H1 (cell line): ENCODE data around the gene ZNF568. TPM values are rescaled to one million over a fixed set of nuclear protein-coding genes. Genes with fewer than 3 reads are reported as not detected.

Source experiments
- CTCF ChIA-PET: fragments of 300-600 bp; sonication (Branson Sonifier 250); formaldehyde crosslinking; loops from one replicate; lab custom pipeline; 2021; ENCODE audit not compliant: partially characterized antibody; lab: Charles Lee
- POLR2A ChIA-PET: fragments of 300-600 bp; sonication (Branson Sonifier 250); formaldehyde crosslinking; loops from one replicate; lab custom pipeline; 2021; ENCODE audit warnings: inconsistent platforms; ENCODE audit not compliant: partially characterized antibody; lab: Charles Lee
- DNase-seq, 2 experiments: peaks; one replicate each; pipeline versions ENCODE4 v3.0.0 to v3.0.0-alpha.2; 2010 to 2022; ENCODE audit warnings: low spot score in 2 of 2, low read depth in 1 of 2, mixed read lengths in 1 of 2
- FAIRE-seq: peaks from 2 replicates; lab custom pipeline; 2011; peaks lifted over from hg19 to GRCh38; lab: Jason Lieb, UNC
- H2AFZ ChIP-seq: 2 replicates; pipeline ENCODE4 v1.8.1; 2012; ENCODE audit warnings: low read length, inconsistent platforms
- H2AK5ac ChIP-seq: 2 replicates; pipeline ENCODE4 v1.6.1; 2013; ENCODE audit warnings: low read depth, low read length
- H2BK120ac ChIP-seq: replicated peaks from 2 replicates; pipeline ENCODE3; 2013; ENCODE audit warnings: low read depth, low read length, inconsistent platforms
- H2BK12ac ChIP-seq: 2 replicates; pipeline ENCODE4 v1.6.1; 2013; ENCODE audit warnings: low read depth, low read length
- H2BK15ac ChIP-seq: 2 replicates; pipeline ENCODE4 v1.6.1; 2013; ENCODE audit warnings: low read length
- H2BK20ac ChIP-seq: 2 replicates; pipeline ENCODE4 v1.6.1; 2013; ENCODE audit warnings: low read length
- H2BK5ac ChIP-seq: 2 replicates; pipeline ENCODE4 v1.6.1; 2013; ENCODE audit warnings: low read depth, low read length
- H3K14ac ChIP-seq: 2 replicates; pipeline ENCODE4 v1.6.1; 2013; ENCODE audit warnings: inconsistent platforms; ENCODE audit not compliant: insufficient read length
- H3K18ac ChIP-seq: 2 replicates; pipeline ENCODE4 v1.6.1; 2013; ENCODE audit warnings: low read length; ENCODE audit errors: extremely low read depth
- H3K23ac ChIP-seq: 2 replicates; pipeline ENCODE4 v1.6.1; 2013; ENCODE audit warnings: inconsistent platforms; ENCODE audit not compliant: insufficient read length
- H3K23me2 ChIP-seq: 2 replicates; pipeline ENCODE4 v1.6.1; 2013; ENCODE audit warnings: low read depth, low read length
- H3K27ac ChIP-seq: 2 replicates; pipeline ENCODE4 v1.6.1; 2011; ENCODE audit warnings: low read depth, low read length, inconsistent platforms
- H3K27me3 ChIP-seq, 4 experiments: replicated peaks in 1 of 4; 1 replicate in 1 of 4; 2 replicates in 3 of 4; pipeline versions ENCODE4 v1.6.1 to v1.8.1; 2011 to 2013; ENCODE audit warnings: low read length in 3 of 4, mild to moderate bottlenecking in 3 of 4, inconsistent platforms in 2 of 4, mixed read lengths in 2 of 4, moderate library complexity in 1 of 4; ENCODE audit not compliant: control insufficient read depth in 3 of 4, insufficient read depth in 3 of 4; ENCODE audit errors: extremely low read depth in 1 of 4
- H3K36me3 ChIP-seq, 4 experiments: 2 replicates each; pipeline versions ENCODE4 v1.6.1 to v1.8.1; 2011 to 2013; ENCODE audit warnings: mild to moderate bottlenecking in 4 of 4, low read length in 3 of 4, moderate library complexity in 2 of 4, control low read depth in 1 of 4, inconsistent platforms in 1 of 4; ENCODE audit not compliant: insufficient read depth in 4 of 4, control insufficient read depth in 2 of 4
- H3K4ac ChIP-seq: replicated peaks from 2 replicates; pipeline ENCODE3; 2013; ENCODE audit warnings: low read length, low read depth, mixed read lengths, inconsistent platforms; ENCODE audit not compliant: insufficient read length
- H3K4me1 ChIP-seq, 4 experiments: replicated peaks in 1 of 4; 1 replicate in 1 of 4; 2 replicates in 3 of 4; pipeline versions ENCODE4 v1.6.1 to v1.8.1; 2011 to 2013; ENCODE audit warnings: low read length in 3 of 4, inconsistent platforms in 2 of 4, mixed read lengths in 1 of 4; ENCODE audit not compliant: insufficient read depth in 4 of 4, control insufficient read depth in 3 of 4
- H3K4me2 ChIP-seq, 2 experiments: 2 replicates each; pipeline versions ENCODE4 v1.6.1 to v1.8.1; 2011 to 2013; ENCODE audit warnings: low read depth in 2 of 2, low read length in 2 of 2, control low read depth in 1 of 2, inconsistent platforms in 1 of 2, mild to moderate bottlenecking in 1 of 2; ENCODE audit not compliant: insufficient read depth in 1 of 2
- H3K4me3 ChIP-seq, 4 experiments: fragments of 200-600, 300-600 bp in 1 of 4; sonication (generic), shearing (Covaris generic), sonication (Bioruptor Twin) in 1 of 4; 2 replicates each; pipeline versions ENCODE4 v1.5.1 to v1.8.1; 2011 to 2016; ENCODE audit warnings: low read length in 4 of 4, low read depth in 3 of 4, control low read depth in 2 of 4, inconsistent platforms in 2 of 4, mild to moderate bottlenecking in 2 of 4, mixed read lengths in 1 of 4, moderate library complexity in 1 of 4; ENCODE audit not compliant: insufficient read depth in 2 of 4; ENCODE audit errors: extremely low read depth in 1 of 4
- H3K56ac ChIP-seq: replicated peaks from 2 replicates; pipeline ENCODE3; 2013; ENCODE audit warnings: low read depth, mild to moderate bottlenecking, mixed read lengths, low read length, inconsistent platforms; ENCODE audit not compliant: insufficient read length
- H3K79me1 ChIP-seq: 2 replicates; pipeline ENCODE4 v1.6.1; 2013; ENCODE audit warnings: low read depth, low read length, control low read depth
- H3K79me2 ChIP-seq, 2 experiments: 2 replicates each; pipeline versions ENCODE4 v1.6.1 to v1.8.1; 2012 to 2013; ENCODE audit warnings: low read length in 2 of 2, mild to moderate bottlenecking in 2 of 2, inconsistent platforms in 1 of 2; ENCODE audit not compliant: insufficient read depth in 2 of 2, control insufficient read depth in 1 of 2
- H3K9ac ChIP-seq, 4 experiments: replicated peaks in 1 of 4; 1 replicate in 1 of 4; 2 replicates in 3 of 4; pipeline versions ENCODE4 v1.6.1 to v1.8.1; 2011 to 2013; ENCODE audit warnings: low read depth in 3 of 4, low read length in 3 of 4, control low read depth in 2 of 4, mild to moderate bottlenecking in 2 of 4, moderate library complexity in 2 of 4, inconsistent platforms in 1 of 4; ENCODE audit errors: extremely low read depth in 1 of 4
- H3K9me3 ChIP-seq, 2 experiments: 2 replicates each; pipeline versions ENCODE4 v1.6.1 to v1.8.1; 2012 to 2013; ENCODE audit warnings: mild to moderate bottlenecking in 2 of 2, moderate library complexity in 2 of 2, control low read depth in 1 of 2, inconsistent platforms in 1 of 2, low read depth in 1 of 2, low read length in 1 of 2, mixed read lengths in 1 of 2; ENCODE audit not compliant: insufficient read depth in 2 of 2
- H4K20me1 ChIP-seq, 2 experiments: replicated peaks in 1 of 2; 2 replicates each; pipeline versions ENCODE3 to v1.8.1; 2011 to 2013; ENCODE audit warnings: inconsistent platforms in 2 of 2, low read length in 2 of 2, mild to moderate bottlenecking in 1 of 2; ENCODE audit not compliant: insufficient read depth in 2 of 2, control insufficient read depth in 1 of 2
- H4K5ac ChIP-seq: 2 replicates; pipeline ENCODE4 v1.6.1; 2013; ENCODE audit warnings: low read length, low read depth, mixed read lengths, inconsistent platforms; ENCODE audit not compliant: insufficient read length
- H4K8ac ChIP-seq: 2 replicates; pipeline ENCODE4 v1.8.0; 2013; ENCODE audit warnings: mild to moderate bottlenecking, moderate library complexity, low read length, inconsistent platforms; ENCODE audit not compliant: insufficient read depth; ENCODE audit errors: extremely low read depth
- H4K91ac ChIP-seq: replicated peaks from 2 replicates; pipeline ENCODE3; 2013; ENCODE audit warnings: low read length, mixed read lengths, inconsistent platforms; ENCODE audit not compliant: insufficient read length
- CEBPB ChIP-seq: IDR thresholded peaks from 2 replicates; pipeline ENCODE4 v1.6.1; 2012; ENCODE audit warnings: low read depth, low read length
- CREB1 ChIP-seq: IDR thresholded peaks from 2 replicates; pipeline ENCODE4 v1.6.1; 2012; ENCODE audit warnings: inconsistent platforms
- CTBP2 ChIP-seq: IDR thresholded peaks from 2 replicates; pipeline ENCODE4 v1.7.0; 2011; ENCODE audit warnings: borderline replicate concordance, mild to moderate bottlenecking, moderate library complexity, mixed read lengths, low read length; ENCODE audit not compliant: insufficient read depth, insufficient read length
- EP300 ChIP-seq, 2 experiments: IDR thresholded peaks; 1 replicate in 1 of 2; 2 replicates in 1 of 2; pipeline ENCODE4 v1.6.1; 2011 to 2012; ENCODE audit warnings: low read depth in 2 of 2, low read length in 2 of 2, mild to moderate bottlenecking in 2 of 2, borderline replicate concordance in 1 of 2, inconsistent platforms in 1 of 2, moderate library complexity in 1 of 2
- FOSL1 ChIP-seq: IDR thresholded peaks from 2 replicates; pipeline ENCODE4 v1.6.1; 2011; ENCODE audit warnings: mild to moderate bottlenecking, low read depth, low read length, moderate library complexity; ENCODE audit not compliant: insufficient read depth
- KDM4A ChIP-seq: IDR thresholded peaks from one replicate; pipeline ENCODE4 v1.7.1; 2012; ENCODE audit warnings: low read depth, mild to moderate bottlenecking, moderate library complexity, low read length, inconsistent platforms; ENCODE audit not compliant: severe bottlenecking
- KDM5A ChIP-seq: fragments of 200-600 bp; IDR thresholded peaks from 2 replicates; pipeline ENCODE4 v1.7.1; 2012; ENCODE audit warnings: mild to moderate bottlenecking, low read length, inconsistent platforms, mixed read lengths
- MAX ChIP-seq: IDR thresholded peaks from 2 replicates; pipeline ENCODE4 v1.6.1; 2012; ENCODE audit warnings: inconsistent platforms
- POLR2AphosphoS5 ChIP-seq: IDR thresholded peaks from 2 replicates; pipeline ENCODE4 v1.6.1; 2011; ENCODE audit warnings: low read depth, low read length
- RAD21 ChIP-seq, 2 experiments: IDR thresholded peaks in 1 of 2; conservative IDR thresholded peaks in 1 of 2; 2 replicates each; pipeline ENCODE4 v1.6.1; 2011; ENCODE audit warnings: low read depth in 2 of 2, low read length in 2 of 2, improper control_type of control experiment in 1 of 2, inconsistent platforms in 1 of 2, mild to moderate bottlenecking in 1 of 2, moderate library complexity in 1 of 2
- RBBP5 ChIP-seq: IDR thresholded peaks from 2 replicates; pipeline ENCODE4 v1.7.1; 2012; ENCODE audit warnings: low read depth, mild to moderate bottlenecking, inconsistent platforms, low read length, moderate library complexity, borderline replicate concordance
- SUZ12 ChIP-seq: fragments of 200-600 bp; sonication (generic); IDR thresholded peaks from 2 replicates; pipeline ENCODE4 v1.6.1; 2012; ENCODE audit warnings: mild to moderate bottlenecking, inconsistent platforms, low read length, moderate library complexity, mixed read lengths
- TCF12 ChIP-seq: IDR thresholded peaks from 2 replicates; pipeline ENCODE4 v1.6.1; 2011; ENCODE audit warnings: low read depth, mild to moderate bottlenecking, low read length
- WGBS, 2 experiments: shearing (Covaris generic) in 1 of 2; methylation state at CpG; one replicate each; pipeline versions ENCODE4 v1.1.6 to v1.1.7; 2013 to 2015; ENCODE audit warnings: low lambda C conversion rate in 2 of 2, mixed read lengths in 2 of 2, inconsistent platforms in 1 of 2, low coverage in 1 of 2, missing lambda C conversion rate in 1 of 2; ENCODE audit not compliant: insufficient replicate concordance in 2 of 2, insufficient coverage in 1 of 2, insufficient read length in 1 of 2; ENCODE audit errors: extremely low coverage in 1 of 2, missing lambda C conversion rate in 1 of 2; 5-methylcytosine and 5-hydroxymethylcytosine counted together
- polyA plus RNA-seq, 7 experiments: library from polyadenylated mRNA; depleted of rRNA in 3 of 7; stranded (reverse) in 5 of 7; unstranded in 2 of 7; fragments of >200 nt in 5 of 7; fragments of 200-250 nt in 2 of 7; gene quantifications; 1 replicate in 5 of 7; 2 replicates in 1 of 7; 4 replicates in 1 of 7; pipeline versions ENCODE4 v1.2.1 to v1.2.3, GENCODE V29; 2011 to 2013; ENCODE audit warnings: missing spikeins in 2 of 7, mixed read lengths in 2 of 7
- total RNA-seq: library from RNA; stranded (reverse); fragmentation: NEBNext Ultra II Directional; extraction: Animal tissue kit (Norgen Biotek cat#: 25700); gene quantifications from 2 replicates; pipeline ENCODE4 v1.2.1, GENCODE V29; 2021

The ZNF568 gene
- total and polyA plus RNA-seq, 2 of the 8 experiments (the other 6 are each of a cell fraction or from before 2014, with no cell fraction given) = 1.6 to 2.4 TPM

- ChIA-PET POLR2A (no interaction called here), CTCF (no interaction called here)
- Histone ChIP-seq H3K56ac (no peak overlapping the region), H3K9ac (no peak overlapping the region), H3K4me3 (no peak overlapping the region), H3K36me3 (no peaks in the 10 kb centered on the region), H4K91ac (no peak overlapping the region), H3K79me1 (no peaks in the 10 kb centered on the region), H4K5ac (no peak overlapping the region), H2BK20ac (no peak overlapping the region), H2AK5ac (no peak overlapping the region), H3K14ac (no peak overlapping the region), H3K23me2 (no peaks in the 10 kb centered on the region), H3K27ac (no peak overlapping the region), H2BK120ac (no peak overlapping the region), H3K27me3 (no peaks in the 10 kb centered on the region), H2AFZ (no peak overlapping the region), H4K20me1 (no peaks in the 10 kb centered on the region), H2BK5ac (no peak overlapping the region), H3K9me3 (peaks cover 62 to 83% of the 10 kb centered on the region in 2 experiments), H3K79me2 (no peaks in the 10 kb centered on the region), H3K18ac (no peak overlapping the region), H3K4me2 (no peak overlapping the region), H2BK12ac (no peak overlapping the region), H3K23ac (no peak overlapping the region), H2BK15ac (no peak overlapping the region), H3K4ac (no peak overlapping the region), H3K4me1 (no peaks in the 10 kb centered on the region), H4K8ac (no peak overlapping the region; the same call in 1 of the 2 replicates)
- FAIRE-seq (no peak), DNase-seq (peak in 1 of 2 experiments; percentile 1)
- TF ChIP-seq CTBP2 (no peak), FOSL1 (no peak), SUZ12 (no peak), TCF12 (no peak), CEBPB (no peak), POLR2AphosphoS5 (no peak), KDM5A (no peak), KDM4A (no peak), MAX (no peak), EP300 (IDR thresholded peaks at IDR 0.05; ENCODE audit: borderline replicate concordance in 1 of 2, low read depth in 2 of 2, low read length in 2 of 2) (no peak), RAD21 (IDR thresholded peaks at IDR 0.05 in 1 of 2, conservative IDR thresholded peaks at IDR 0.05 in 1 of 2; ENCODE audit: low read depth in 2 of 2, low read length in 2 of 2) (no peak), CREB1 (no peak), RBBP5 (no peak)
- 92% methylated on average over 34 of the region's 48 CpGs; no CpG with 5 or more reads in 1 of the 2 experiments for WGBS, 2 experiments
These were observed 91.6 kb downstream of the ZNF568 start for GRCh38 chr19:37007587-37008220.
